HCT116 (cell line): ENCODE data around the gene ABHD17B.

Experiments
- CBX3 ChIP-seq: IDR thresholded peaks from 2 replicates; pipeline ENCODE4 v1.6.1; 2012; ENCODE audit warnings: low read depth
- CEBPB ChIP-seq: IDR thresholded peaks from 2 replicates; pipeline ENCODE4 v1.6.1; 2012; ENCODE audit warnings: low read depth
- EZH2 ChIP-seq: fragments of 200-600 bp; sonication (generic); IDR thresholded peaks from 2 replicates; pipeline ENCODE4 v1.6.1; 2017; ENCODE audit warnings: antibody characterized with exemption, mixed run types
- ZNF274 ChIP-seq: fragments of 200-500 bp; sonication (Bioruptor generic); IDR thresholded peaks from 2 replicates; pipeline ENCODE4 v1.6.1; 2014; ENCODE audit warnings: mild to moderate bottlenecking, low read depth, low read length, inconsistent platforms
- TF ChIP-seq, protein P1 (sequence below), 3 experiments: fragments of 200-600 bp in 1 of 3; sonication (generic) in 1 of 3; IDR thresholded peaks in 2 of 3; conservative IDR thresholded peaks in 1 of 3; 2 replicates each; pipeline ENCODE4 v1.5.1; 2012 to 2017; ENCODE audit warnings: low read depth in 2 of 3, low read length in 2 of 3, antibody characterized with exemption in 1 of 3, borderline replicate concordance in 1 of 3, control low read depth in 1 of 3, mild to moderate bottlenecking in 1 of 3, mixed read lengths in 1 of 3, mixed run types in 1 of 3, moderate library complexity in 1 of 3; ENCODE audit not compliant: insufficient read depth in 1 of 3

DNA sequence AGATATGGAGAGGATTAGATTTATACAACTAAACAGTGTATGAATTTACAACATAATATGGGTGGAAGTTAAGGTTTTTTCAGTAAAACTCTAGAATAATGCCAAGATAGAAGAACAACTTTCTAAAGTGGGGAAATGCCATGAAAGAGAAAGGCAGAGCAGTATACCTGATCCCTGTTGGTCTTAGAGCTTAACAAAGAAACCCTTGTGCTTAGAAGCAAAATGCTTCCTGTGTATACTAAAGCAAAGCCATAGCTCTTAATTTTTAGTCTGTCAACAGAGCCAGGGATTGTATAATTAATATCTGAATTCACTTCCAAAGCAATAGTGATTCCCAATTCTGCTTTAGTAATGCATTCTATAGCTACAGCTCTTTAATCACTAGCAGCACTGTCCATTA, 14.8 kb upstream of the ABHD17B start:
- TF ChIP-seq, protein P1, sequence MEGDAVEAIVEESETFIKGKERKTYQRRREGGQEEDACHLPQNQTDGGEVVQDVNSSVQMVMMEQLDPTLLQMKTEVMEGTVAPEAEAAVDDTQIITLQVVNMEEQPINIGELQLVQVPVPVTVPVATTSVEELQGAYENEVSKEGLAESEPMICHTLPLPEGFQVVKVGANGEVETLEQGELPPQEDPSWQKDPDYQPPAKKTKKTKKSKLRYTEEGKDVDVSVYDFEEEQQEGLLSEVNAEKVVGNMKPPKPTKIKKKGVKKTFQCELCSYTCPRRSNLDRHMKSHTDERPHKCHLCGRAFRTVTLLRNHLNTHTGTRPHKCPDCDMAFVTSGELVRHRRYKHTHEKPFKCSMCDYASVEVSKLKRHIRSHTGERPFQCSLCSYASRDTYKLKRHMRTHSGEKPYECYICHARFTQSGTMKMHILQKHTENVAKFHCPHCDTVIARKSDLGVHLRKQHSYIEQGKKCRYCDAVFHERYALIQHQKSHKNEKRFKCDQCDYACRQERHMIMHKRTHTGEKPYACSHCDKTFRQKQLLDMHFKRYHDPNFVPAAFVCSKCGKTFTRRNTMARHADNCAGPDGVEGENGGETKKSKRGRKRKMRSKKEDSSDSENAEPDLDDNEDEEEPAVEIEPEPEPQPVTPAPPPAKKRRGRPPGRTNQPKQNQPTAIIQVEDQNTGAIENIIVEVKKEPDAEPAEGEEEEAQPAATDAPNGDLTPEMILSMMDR (IDR thresholded peaks at IDR 0.05 in 2 of 3, conservative IDR thresholded peaks at IDR 0.05 in 1 of 3; ENCODE audit: borderline replicate concordance in 1 of 3, insufficient read depth in 1 of 3, low read depth in 2 of 3, low read length in 2 of 3), result no peak
- no peak for TF ChIP-seq EZH2
- no peak for TF ChIP-seq ZNF274
- TF ChIP-seq CBX3, result no peak
- TF ChIP-seq CEBPB, result no peak
